ENCODE data around the gene NEURL1B.

GRCh38 chr5:172658961-172659501 is 18.0 kb downstream of the NEURL1B start:
- TF ChIP-seq CTCF (IDR thresholded peaks at IDR 0.05) (no peak), POLR2A (IDR thresholded peaks at IDR 0.05) (no peak), POLR2AphosphoS5 (IDR thresholded peaks at IDR 0.05; ENCODE audit: insufficient read depth in 1 of 2, low read depth in 1 of 2) (no peak)
